ENCODE results near the gene RNLS. TPM values are rescaled to one million over a fixed set of nuclear protein-coding genes. Genes with fewer than 3 reads are reported as not detected.
A peak's percentile ranks its signal among the peaks of the same experiment; 100 is the strongest.

RNLS gene
- total RNA-seq, 1 donor from 2014 or later, result 4.4 TPM

DNA sequence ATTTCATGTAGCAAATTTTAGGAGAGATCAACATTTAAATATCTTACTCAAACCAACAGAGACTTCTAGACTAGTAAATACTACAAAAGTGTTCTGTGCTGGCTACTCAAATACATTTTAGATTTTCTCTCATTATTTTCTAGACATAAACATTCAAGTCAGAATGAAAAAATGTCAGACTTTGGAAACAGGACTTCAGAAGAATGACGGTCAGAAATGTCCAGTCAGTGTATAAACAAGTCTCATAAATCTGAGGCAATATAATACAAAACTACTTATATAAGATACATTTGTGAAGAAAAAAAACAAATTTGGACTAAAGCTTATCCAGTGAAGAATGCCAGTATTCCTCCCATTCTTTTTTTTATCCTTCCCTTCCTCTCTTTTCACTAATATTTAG lies 25.9 kb downstream of the RNLS start:
- peaks cover 6% of the 10 kb centered on the region for H3K36me3 Mint-ChIP-seq (ENCODE audit: unreplicated experiment)
- no peaks in the 10 kb centered on the region for H3K9me3 Mint-ChIP-seq (ENCODE audit: unreplicated experiment)
- H3K27ac Mint-ChIP-seq (ENCODE audit: unreplicated experiment), result no peak overlapping the region
- no peak overlapping the region for H3K4me3 Mint-ChIP-seq (ENCODE audit: unreplicated experiment)
- H3K27me3 Mint-ChIP-seq (ENCODE audit: unreplicated experiment), result no peaks in the 10 kb centered on the region
- H3K4me1 Mint-ChIP-seq (ENCODE audit: low read depth, unreplicated experiment), result no peaks in the 10 kb centered on the region
- no peak for DNase-seq
- TF ChIP-seq, protein P1, sequence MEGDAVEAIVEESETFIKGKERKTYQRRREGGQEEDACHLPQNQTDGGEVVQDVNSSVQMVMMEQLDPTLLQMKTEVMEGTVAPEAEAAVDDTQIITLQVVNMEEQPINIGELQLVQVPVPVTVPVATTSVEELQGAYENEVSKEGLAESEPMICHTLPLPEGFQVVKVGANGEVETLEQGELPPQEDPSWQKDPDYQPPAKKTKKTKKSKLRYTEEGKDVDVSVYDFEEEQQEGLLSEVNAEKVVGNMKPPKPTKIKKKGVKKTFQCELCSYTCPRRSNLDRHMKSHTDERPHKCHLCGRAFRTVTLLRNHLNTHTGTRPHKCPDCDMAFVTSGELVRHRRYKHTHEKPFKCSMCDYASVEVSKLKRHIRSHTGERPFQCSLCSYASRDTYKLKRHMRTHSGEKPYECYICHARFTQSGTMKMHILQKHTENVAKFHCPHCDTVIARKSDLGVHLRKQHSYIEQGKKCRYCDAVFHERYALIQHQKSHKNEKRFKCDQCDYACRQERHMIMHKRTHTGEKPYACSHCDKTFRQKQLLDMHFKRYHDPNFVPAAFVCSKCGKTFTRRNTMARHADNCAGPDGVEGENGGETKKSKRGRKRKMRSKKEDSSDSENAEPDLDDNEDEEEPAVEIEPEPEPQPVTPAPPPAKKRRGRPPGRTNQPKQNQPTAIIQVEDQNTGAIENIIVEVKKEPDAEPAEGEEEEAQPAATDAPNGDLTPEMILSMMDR (IDR thresholded peaks at IDR 0.05; ENCODE audit: partially characterized antibody, unreplicated experiment), result no peak

DNA sequence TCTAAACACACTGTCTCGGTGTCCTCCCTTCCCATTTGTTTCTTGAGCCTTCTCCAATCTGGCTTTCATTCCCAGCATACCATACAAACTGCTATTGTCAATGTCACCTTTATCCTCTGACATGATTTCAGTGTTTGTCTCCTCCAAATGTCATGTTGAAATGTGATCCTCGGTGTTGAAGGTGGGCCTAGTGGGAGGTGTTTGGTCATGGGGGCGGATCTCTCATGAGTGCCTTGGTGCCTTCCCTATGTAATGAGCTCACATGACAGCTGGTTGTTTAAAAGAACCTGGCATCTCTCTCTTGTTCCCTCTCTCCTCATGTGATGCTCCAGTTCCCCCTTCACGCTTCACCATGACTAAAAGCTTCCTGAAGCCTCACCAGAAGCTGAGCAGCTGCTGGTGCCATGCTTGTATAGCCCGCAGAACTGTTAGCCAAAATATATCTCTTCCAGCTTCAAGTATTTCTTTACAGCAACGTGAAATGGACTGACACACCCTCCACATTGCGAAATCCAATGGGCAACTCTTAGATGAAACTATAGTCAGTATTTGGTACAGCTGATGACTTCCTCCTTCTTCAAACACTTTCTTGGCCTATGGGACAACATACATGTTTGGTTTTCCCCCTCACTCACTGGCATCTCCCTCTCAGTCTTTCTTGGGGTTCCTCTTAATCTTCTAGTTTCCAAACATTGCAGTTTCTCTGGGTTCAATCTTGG lies 27.8 kb downstream of the RNLS start:
- Mint-ChIP-seq H3K4me3 (ENCODE audit: unreplicated experiment) (no peak overlapping the region), H3K36me3 (ENCODE audit: unreplicated experiment) (peaks cover 6% of the 10 kb centered on the region), H3K27me3 (ENCODE audit: unreplicated experiment) (no peaks in the 10 kb centered on the region), H3K4me1 (ENCODE audit: low read depth, unreplicated experiment) (no peaks in the 10 kb centered on the region), H3K27ac (ENCODE audit: unreplicated experiment) (no peak overlapping the region), H3K9me3 (ENCODE audit: unreplicated experiment) (no peaks in the 10 kb centered on the region)
- TF ChIP-seq, protein P1 (IDR thresholded peaks at IDR 0.05; ENCODE audit: partially characterized antibody, unreplicated experiment), result no peak
- DNase-seq, result no peak

DNA sequence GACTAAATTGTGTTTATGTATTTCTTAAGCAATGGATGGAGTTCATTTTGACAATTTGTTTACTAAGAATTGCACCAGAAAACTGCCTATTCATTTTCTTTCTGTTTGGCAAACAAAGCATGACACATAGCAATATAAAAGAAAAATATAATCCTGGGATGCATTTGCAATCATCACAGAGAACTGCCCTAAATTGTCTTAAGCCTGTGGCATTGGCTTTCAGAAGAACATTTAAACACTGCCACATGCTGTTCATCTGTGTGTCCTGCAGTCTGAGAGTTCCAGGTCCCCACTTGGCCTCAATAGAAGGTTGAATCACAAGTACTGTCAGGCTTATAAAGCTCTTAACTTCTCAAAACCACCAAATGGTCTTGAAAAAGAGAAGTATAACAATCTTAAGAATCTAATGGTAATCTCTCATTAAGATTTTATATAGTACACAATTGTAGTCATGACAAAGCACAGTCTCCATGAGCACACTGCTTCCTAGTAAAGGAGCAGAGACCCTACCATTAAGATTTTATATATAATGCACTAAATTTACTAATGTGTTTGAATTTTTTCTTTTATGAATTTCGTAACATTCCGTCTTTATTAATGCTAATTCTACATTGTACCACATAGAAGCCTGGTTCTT lies 29.9 kb downstream of the RNLS start:
- peak; percentile 21 for DNase-seq
- TF ChIP-seq, protein P1 (IDR thresholded peaks at IDR 0.05; ENCODE audit: partially characterized antibody, unreplicated experiment), result peak; percentile 55
- no peak overlapping the region for H3K27ac Mint-ChIP-seq (ENCODE audit: unreplicated experiment)
- no peaks in the 10 kb centered on the region for H3K9me3 Mint-ChIP-seq (ENCODE audit: unreplicated experiment)
- H3K4me3 Mint-ChIP-seq (ENCODE audit: unreplicated experiment), result no peak overlapping the region
- H3K36me3 Mint-ChIP-seq (ENCODE audit: unreplicated experiment), result peaks cover 6% of the 10 kb centered on the region
- H3K27me3 Mint-ChIP-seq (ENCODE audit: unreplicated experiment), result no peaks in the 10 kb centered on the region
- no peaks in the 10 kb centered on the region for H3K4me1 Mint-ChIP-seq (ENCODE audit: low read depth, unreplicated experiment)

DNA sequence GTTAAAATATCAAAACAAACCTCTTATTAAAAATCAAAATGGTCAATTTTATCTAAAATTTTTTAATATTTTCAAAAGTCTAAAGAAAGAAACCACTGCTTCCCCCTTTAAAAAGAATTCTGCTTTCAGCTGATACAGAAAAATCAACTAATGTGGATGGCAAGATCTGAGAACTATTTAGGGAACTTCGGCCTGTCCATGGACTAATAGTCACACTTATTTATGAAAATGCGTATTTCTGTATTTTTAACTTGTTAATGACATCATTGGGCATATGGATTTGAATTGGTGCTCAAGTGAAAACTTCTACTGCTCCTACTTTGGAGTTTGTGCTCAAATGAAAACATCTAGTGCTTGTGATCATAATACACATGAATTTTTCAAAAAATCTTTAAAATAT lies 31.9 kb downstream of the RNLS start:
- H3K36me3 Mint-ChIP-seq (ENCODE audit: unreplicated experiment), result peaks cover 6% of the 10 kb centered on the region
- DNase-seq, result no peak
- no peaks in the 10 kb centered on the region for H3K27me3 Mint-ChIP-seq (ENCODE audit: unreplicated experiment)
- TF ChIP-seq, protein P1 (IDR thresholded peaks at IDR 0.05; ENCODE audit: partially characterized antibody, unreplicated experiment), result no peak
- no peak overlapping the region for H3K27ac Mint-ChIP-seq (ENCODE audit: unreplicated experiment)
- H3K4me3 Mint-ChIP-seq (ENCODE audit: unreplicated experiment), result no peak overlapping the region
- H3K9me3 Mint-ChIP-seq (ENCODE audit: unreplicated experiment), result no peaks in the 10 kb centered on the region
- no peaks in the 10 kb centered on the region for H3K4me1 Mint-ChIP-seq (ENCODE audit: low read depth, unreplicated experiment)

DNA sequence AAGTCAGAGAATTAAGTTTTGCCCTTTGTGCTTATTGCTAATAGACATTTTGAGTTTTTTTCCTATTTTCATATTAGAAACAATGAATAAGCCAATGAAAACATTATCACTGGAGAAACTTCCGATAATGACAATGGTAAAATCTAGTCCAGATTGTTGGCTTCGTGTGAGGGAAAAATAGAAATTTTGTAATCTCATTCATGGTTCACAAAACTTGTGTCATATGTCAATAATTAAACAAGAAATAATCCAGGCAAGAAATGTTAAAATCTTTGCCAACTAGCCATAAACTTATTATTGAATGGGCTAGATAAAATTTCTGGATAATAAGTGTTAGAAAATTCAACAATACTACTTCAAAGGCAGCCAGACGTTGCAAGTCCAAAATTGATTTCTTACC lies 36.6 kb downstream of the RNLS start:
- H3K27ac Mint-ChIP-seq (ENCODE audit: unreplicated experiment), result no peak overlapping the region

More for the DNA sequence above, 36.6 kb downstream of the RNLS start:
- TF ChIP-seq, protein P1 (IDR thresholded peaks at IDR 0.05; ENCODE audit: partially characterized antibody, unreplicated experiment), result no peak
- peaks cover 2% of the 10 kb centered on the region for H3K9me3 Mint-ChIP-seq (ENCODE audit: unreplicated experiment)
- H3K36me3 Mint-ChIP-seq (ENCODE audit: unreplicated experiment), result no peaks in the 10 kb centered on the region
- no peak for DNase-seq
- peaks cover 1% of the 10 kb centered on the region for H3K27me3 Mint-ChIP-seq (ENCODE audit: unreplicated experiment)
- H3K4me3 Mint-ChIP-seq (ENCODE audit: unreplicated experiment), result no peak overlapping the region
- H3K4me1 Mint-ChIP-seq (ENCODE audit: low read depth, unreplicated experiment), result no peaks in the 10 kb centered on the region
